GM12873 (cell line): Measurements from ENCODE around the gene PTPRG.

Experiments used
- TF ChIP-seq, protein P1 (sequence below): IDR thresholded peaks from 2 replicates; pipeline ENCODE4 v1.5.1; 2012; ENCODE audit warnings: low read depth, mild to moderate bottlenecking, moderate library complexity, low read length, control low read depth; ENCODE audit not compliant: insufficient read depth; ENCODE audit errors: missing control alignments

PTPRG gene

GRCh38 chr3:62318752-62319569 is 757.6 kb downstream of the PTPRG start:
- TF ChIP-seq, protein P1, sequence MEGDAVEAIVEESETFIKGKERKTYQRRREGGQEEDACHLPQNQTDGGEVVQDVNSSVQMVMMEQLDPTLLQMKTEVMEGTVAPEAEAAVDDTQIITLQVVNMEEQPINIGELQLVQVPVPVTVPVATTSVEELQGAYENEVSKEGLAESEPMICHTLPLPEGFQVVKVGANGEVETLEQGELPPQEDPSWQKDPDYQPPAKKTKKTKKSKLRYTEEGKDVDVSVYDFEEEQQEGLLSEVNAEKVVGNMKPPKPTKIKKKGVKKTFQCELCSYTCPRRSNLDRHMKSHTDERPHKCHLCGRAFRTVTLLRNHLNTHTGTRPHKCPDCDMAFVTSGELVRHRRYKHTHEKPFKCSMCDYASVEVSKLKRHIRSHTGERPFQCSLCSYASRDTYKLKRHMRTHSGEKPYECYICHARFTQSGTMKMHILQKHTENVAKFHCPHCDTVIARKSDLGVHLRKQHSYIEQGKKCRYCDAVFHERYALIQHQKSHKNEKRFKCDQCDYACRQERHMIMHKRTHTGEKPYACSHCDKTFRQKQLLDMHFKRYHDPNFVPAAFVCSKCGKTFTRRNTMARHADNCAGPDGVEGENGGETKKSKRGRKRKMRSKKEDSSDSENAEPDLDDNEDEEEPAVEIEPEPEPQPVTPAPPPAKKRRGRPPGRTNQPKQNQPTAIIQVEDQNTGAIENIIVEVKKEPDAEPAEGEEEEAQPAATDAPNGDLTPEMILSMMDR, result no peak

- TF ChIP-seq, protein P1, result no peak
Observed at GRCh38 chr3:62319570-62320243, 758.3 kb downstream of the PTPRG start.

- TF ChIP-seq, protein P1, result no peak
Observed at GRCh38 chr3:62323241-62323640, 761.9 kb downstream of the PTPRG start.

DNA sequence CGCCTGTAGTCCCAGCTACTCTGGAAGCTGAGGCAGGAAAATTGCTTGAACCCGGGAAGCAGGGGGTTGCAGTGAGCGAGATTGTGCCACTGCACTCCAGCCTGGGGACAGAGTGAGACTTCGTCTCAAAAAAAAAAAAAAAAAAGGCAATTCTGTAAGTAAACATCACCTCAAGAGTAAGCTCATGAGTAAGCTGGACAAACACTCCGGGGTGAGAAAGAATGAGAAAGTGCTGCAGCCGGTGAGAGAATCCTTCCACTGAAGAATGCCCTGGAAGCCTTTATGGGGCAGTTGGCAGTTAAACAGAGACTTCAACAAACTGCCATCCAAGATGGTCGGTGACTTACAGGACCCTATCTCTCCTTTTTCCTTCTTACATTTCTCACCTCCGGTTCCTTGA is 764.5 kb downstream of the PTPRG start:
- TF ChIP-seq, protein P1, result no peak

DNA sequence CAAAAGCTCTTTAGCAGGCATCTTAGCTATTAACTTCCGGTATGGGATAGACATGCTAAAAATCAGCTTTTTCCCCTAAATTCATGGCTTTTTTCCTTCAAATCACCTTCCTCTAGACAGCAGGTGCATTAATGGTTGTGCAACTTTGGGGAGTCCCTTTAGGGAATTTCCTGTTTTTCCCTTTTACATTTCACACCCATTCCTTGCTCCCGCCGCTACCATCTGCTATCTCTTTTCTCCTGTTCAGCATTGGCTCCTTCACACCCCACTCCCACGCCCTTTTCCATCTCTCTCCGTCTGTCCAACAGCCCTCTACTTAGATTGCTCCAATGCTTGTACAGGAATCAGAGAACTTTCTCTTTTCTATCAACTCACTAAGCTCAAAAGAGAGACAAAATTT is 768.6 kb downstream of the PTPRG start:
- TF ChIP-seq, protein P1, result no peak

DNA sequence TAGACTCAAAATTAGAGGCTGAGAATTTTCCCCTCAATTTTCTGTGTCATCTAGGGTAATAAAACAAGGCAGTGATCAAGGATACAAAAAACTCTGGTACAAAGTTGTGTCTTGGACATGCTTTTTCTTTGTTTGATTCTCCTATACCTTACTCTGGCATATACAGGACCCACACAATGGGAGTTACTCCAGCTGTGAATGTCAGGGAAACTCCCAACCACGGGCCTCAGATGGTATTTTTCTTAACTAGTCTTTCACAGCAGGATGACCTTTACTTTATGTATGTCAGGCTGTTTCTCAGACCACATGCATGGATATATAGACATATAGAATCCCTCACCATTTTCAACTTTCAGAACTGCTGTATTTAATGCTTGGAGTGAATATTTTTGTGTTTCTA is 770.6 kb downstream of the PTPRG start:
- TF ChIP-seq, protein P1, result no peak

DNA sequence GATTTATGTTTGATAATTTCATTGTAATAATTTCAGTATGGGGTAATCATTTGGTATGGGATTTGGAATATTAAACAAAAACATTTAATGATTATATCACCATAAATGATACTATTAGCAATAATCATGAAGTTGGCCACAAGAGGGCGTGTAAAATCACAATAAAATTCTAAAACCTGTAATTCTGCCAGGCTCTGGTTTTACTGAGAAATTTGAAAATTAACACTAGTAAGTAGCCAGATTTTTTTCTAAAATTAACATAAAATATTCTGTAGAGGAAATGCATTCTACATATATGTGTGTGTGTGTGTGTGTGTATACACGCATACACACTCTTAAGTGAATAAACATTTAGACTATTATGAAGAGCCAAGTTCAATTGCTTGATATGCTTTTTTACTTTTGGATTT is 771.5 kb downstream of the PTPRG start:
- TF ChIP-seq, protein P1, result no peak
